Ascending aorta (tissue), 2 donors: ENCODE results near the gene KLHL17. TPM values are rescaled to one million over a fixed set of nuclear protein-coding genes. Genes with fewer than 3 reads are reported as not detected.

Experiments used
- DNase-seq, 2 donors: peaks; one replicate each; pipeline ENCODE4 v3.0.0-alpha.2; 2019; ENCODE audit warnings: low spot score in 2 of 2
- H3K27ac ChIP-seq, 2 donors: fragments of 200-600 bp; sonication (generic); one replicate each; pipeline ENCODE4 v1.5.1; 2016 to 2017; ENCODE audit warnings: mild to moderate bottlenecking in 1 of 2
- H3K27me3 ChIP-seq: fragments of 200-600 bp; sonication (generic); one replicate; pipeline ENCODE4 v1.5.1; 2017
- H3K36me3 ChIP-seq, 2 donors: fragments of 200-600 bp; sonication (generic); one replicate each; pipeline ENCODE4 v1.5.1; 2016
- H3K4me1 ChIP-seq, 2 donors: fragments of 200-600 bp; sonication (generic); one replicate each; pipeline ENCODE4 v1.5.1; 2016 to 2017; ENCODE audit warnings: mild to moderate bottlenecking in 1 of 2
- H3K4me3 ChIP-seq, 2 donors: fragments of 200-600 bp; sonication (generic); one replicate each; pipeline ENCODE4 v1.5.1; 2016 to 2017; ENCODE audit warnings: mild to moderate bottlenecking in 1 of 2
- H3K9me3 ChIP-seq, 2 donors: fragments of 200-600 bp; sonication (generic); one replicate each; pipeline ENCODE4 v1.5.1; 2016
- intact Hi-C: fragments of 100-400 bp; cut with DNase I; formaldehyde crosslinking; loops from one replicate; pipeline ENCODE4 v1.15.1; 2023
- total RNA-seq: library from RNA; depleted of rRNA; stranded (reverse); fragments of >200 nt; gene quantifications from one replicate; pipeline ENCODE4 v1.1.0, GENCODE V29; 2016
- TF ChIP-seq, protein P1 (sequence below), 3 experiments: fragments of 200-600 bp in 2 of 3; fragments of 450-650 bp in 1 of 3; sonication (generic) in 2 of 3; IDR thresholded peaks; one replicate each; pipeline ENCODE4 v1.5.1; 2016 to 2019; ENCODE audit warnings: antibody characterized with exemption in 3 of 3, mild to moderate bottlenecking in 1 of 3, moderate library complexity in 1 of 3

Gene KLHL17
- total RNA-seq, 1 donor from 2014 or later: 16.6 TPM

DNA sequence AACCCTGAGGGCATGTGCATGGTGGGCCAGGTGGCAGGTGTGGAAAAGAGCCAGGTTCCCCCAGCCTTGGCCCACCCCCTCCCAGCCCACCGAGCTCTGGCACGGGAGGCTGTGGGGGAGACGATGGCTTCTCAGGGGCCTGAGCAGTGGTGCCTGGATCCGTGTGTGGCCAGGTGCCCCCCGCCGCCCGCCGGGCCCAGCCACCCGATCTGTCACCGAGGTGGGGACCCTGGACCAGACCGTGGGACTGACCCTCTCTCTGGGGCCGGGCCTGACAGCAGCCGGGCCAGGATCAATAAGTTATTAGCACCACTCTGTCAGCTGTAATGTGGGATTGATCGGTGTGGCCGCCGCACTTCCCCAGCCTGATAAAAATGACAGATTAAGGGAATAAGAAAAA is 22.9 kb upstream of the KLHL17 start:
- Histone ChIP-seq H3K4me3 (no peak overlapping the region), H3K4me1 (peaks cover 13 to 21% of the 10 kb centered on the region in 2 donors), H3K27ac (no peak overlapping the region), H3K27me3 (peaks cover 11% of the 10 kb centered on the region), H3K36me3 (no peaks in the 10 kb centered on the region), H3K9me3 (no peaks in the 10 kb centered on the region)
- DNase-seq: no peak
- intact Hi-C loops: no loop called here
- TF ChIP-seq, protein P1, sequence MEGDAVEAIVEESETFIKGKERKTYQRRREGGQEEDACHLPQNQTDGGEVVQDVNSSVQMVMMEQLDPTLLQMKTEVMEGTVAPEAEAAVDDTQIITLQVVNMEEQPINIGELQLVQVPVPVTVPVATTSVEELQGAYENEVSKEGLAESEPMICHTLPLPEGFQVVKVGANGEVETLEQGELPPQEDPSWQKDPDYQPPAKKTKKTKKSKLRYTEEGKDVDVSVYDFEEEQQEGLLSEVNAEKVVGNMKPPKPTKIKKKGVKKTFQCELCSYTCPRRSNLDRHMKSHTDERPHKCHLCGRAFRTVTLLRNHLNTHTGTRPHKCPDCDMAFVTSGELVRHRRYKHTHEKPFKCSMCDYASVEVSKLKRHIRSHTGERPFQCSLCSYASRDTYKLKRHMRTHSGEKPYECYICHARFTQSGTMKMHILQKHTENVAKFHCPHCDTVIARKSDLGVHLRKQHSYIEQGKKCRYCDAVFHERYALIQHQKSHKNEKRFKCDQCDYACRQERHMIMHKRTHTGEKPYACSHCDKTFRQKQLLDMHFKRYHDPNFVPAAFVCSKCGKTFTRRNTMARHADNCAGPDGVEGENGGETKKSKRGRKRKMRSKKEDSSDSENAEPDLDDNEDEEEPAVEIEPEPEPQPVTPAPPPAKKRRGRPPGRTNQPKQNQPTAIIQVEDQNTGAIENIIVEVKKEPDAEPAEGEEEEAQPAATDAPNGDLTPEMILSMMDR (IDR thresholded peaks at IDR 0.05): no peak

DNA sequence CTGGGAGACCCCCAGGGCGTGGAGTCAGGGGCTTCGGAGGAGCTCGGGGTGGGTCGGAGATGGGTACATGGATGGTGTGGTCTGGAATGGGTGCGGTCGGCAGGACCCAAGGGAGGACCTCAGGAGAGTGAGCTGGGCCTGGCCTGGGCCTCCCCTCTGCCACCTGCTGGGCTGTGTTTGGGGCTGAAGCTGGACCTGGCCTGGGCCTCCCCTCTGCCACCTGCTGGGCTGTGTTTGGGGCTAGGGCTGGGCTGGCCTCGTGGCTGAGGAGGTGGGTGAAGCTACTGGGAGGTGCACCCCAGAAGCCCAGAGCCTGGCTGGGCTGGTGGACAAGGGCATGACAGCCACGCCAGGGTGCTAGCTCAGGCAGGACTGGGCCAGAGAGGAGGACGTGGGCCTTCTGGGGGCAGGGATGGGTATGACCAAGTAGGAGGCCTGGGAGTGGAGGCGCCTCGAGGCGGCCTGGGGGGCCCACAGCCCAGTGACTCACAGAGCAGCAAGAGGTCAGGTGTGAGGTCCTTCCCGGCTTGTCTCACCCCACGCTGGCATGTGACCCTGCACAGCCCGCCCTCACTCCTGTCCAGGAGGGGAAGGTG is 22.2 kb upstream of the KLHL17 start:
- TF ChIP-seq, protein P1 (IDR thresholded peaks at IDR 0.05): peak; percentile 20 to 34 (median 25)
- Histone ChIP-seq H3K4me3 (no peak overlapping the region), H3K36me3 (no peaks in the 10 kb centered on the region), H3K9me3 (no peaks in the 10 kb centered on the region), H3K27ac (no peak overlapping the region), H3K4me1 (peaks cover 13 to 21% of the 10 kb centered on the region in 2 donors), H3K27me3 (peaks cover 12% of the 10 kb centered on the region)
- intact Hi-C loops: loop anchor here (2.0 kb wide), 1 partner anchor 33 kb away; no protein-coding TSS in a partner anchor
- DNase-seq: no peak

- Histone ChIP-seq H3K9me3 (no peaks in the 10 kb centered on the region), H3K36me3 (no peaks in the 10 kb centered on the region), H3K4me3 (no peak overlapping the region), H3K27me3 (peaks cover 12% of the 10 kb centered on the region), H3K4me1 (peaks cover 13 to 21% of the 10 kb centered on the region in 2 donors), H3K27ac (no peak overlapping the region)
- TF ChIP-seq, protein P1 (IDR thresholded peaks at IDR 0.05): no peak
- intact Hi-C loops: loop anchor here (2.0 kb wide), 1 partner anchor 34 kb away; no protein-coding TSS in a partner anchor
- DNase-seq: no peak
Observed at GRCh38 chr1:938711-939489, 21.5 kb upstream of the KLHL17 start.

- DNase-seq: no peak
- Histone ChIP-seq H3K9me3 (no peaks in the 10 kb centered on the region), H3K4me1 (peaks cover 13 to 21% of the 10 kb centered on the region in 2 donors), H3K27ac (no peak overlapping the region), H3K27me3 (peaks cover 12% of the 10 kb centered on the region), H3K36me3 (no peaks in the 10 kb centered on the region), H3K4me3 (peak overlapping the region; percentile 48 to 62)
- TF ChIP-seq, protein P1 (IDR thresholded peaks at IDR 0.05): no peak
- intact Hi-C loops: loop anchor here (1.0 to 2.0 kb wide), 3 partner anchors 14 to 35 kb away; partner anchors contain the start of gene NOC2L
Observed at GRCh38 chr1:939511-940106, 20.8 kb upstream of the KLHL17 start.

- Histone ChIP-seq H3K9me3 (no peaks in the 10 kb centered on the region), H3K27me3 (peaks cover 12% of the 10 kb centered on the region), H3K27ac (peak overlapping the region; percentile 53 to 70), H3K4me1 (peaks cover 13 to 21% of the 10 kb centered on the region in 2 donors), H3K36me3 (peaks cover 5 to 7% of the 10 kb centered on the region in 2 donors), H3K4me3 (peak overlapping the region; percentile 48 to 62)
- peak in 1 of 2 donors; percentile 81 for DNase-seq
- TF ChIP-seq, protein P1 (IDR thresholded peaks at IDR 0.05): no peak
- intact Hi-C loops: loop anchor here (1.0 to 2.0 kb wide), 2 partner anchors 15 to 18 kb away; partner anchors contain the start of gene NOC2L
Observed at GRCh38 chr1:940107-941014, 20.0 kb upstream of the KLHL17 start.
